Measurements from ENCODE around the gene PLAU. TPM values are rescaled to one million over a fixed set of nuclear protein-coding genes. Genes with fewer than 3 reads are reported as not detected.

The PLAU gene
- total RNA-seq, 1 donor from 2014 or later, result 54.8 TPM

DNA sequence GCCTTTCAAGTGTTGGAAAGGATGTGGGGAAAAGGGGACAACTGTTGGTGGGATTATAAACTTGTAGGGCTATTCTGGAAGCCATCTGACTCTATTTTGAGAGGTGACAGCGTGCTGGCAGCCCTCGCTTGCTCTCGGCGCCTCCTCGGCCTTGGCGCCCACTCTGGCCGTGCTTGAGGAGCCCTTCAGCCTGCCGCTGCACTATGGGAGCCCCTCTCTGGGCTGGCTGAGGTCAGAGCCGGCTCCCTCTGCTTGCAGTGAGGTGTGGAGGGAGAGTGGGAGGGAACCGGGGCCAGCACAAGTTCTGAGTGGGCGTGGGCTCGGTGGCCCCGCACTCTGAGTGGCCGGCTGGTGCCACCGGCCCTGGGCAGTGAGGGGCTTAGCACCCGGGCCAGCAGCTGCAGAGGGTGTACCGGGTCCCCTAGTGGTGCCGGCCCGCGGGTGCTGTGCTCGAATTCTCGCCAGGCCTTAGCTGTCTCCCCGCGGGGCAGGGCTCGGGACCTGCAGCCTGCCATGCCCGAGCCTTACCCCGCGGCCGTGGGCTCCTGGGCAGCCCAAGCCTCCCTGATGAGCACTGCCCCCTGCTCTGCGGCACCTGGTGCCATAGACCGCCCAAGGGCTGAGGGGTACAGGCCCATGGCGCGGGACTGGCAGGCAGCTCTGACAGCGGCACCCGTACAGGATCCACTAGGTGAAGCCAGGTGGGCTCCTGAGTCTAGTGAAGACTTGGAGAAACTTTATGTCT lies 33.6 kb downstream of the PLAU start:
- TF ChIP-seq, protein P1, sequence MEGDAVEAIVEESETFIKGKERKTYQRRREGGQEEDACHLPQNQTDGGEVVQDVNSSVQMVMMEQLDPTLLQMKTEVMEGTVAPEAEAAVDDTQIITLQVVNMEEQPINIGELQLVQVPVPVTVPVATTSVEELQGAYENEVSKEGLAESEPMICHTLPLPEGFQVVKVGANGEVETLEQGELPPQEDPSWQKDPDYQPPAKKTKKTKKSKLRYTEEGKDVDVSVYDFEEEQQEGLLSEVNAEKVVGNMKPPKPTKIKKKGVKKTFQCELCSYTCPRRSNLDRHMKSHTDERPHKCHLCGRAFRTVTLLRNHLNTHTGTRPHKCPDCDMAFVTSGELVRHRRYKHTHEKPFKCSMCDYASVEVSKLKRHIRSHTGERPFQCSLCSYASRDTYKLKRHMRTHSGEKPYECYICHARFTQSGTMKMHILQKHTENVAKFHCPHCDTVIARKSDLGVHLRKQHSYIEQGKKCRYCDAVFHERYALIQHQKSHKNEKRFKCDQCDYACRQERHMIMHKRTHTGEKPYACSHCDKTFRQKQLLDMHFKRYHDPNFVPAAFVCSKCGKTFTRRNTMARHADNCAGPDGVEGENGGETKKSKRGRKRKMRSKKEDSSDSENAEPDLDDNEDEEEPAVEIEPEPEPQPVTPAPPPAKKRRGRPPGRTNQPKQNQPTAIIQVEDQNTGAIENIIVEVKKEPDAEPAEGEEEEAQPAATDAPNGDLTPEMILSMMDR (IDR thresholded peaks at IDR 0.05), result no peak
- Mint-ChIP-seq H3K4me1 (ENCODE audit: low read depth) (peaks cover 21% of the 10 kb centered on the region), H3K4me3 (ENCODE audit: unreplicated experiment) (no peak overlapping the region), H3K27ac (ENCODE audit: unreplicated experiment) (no peak overlapping the region), H3K27me3 (ENCODE audit: low read depth) (no peaks in the 10 kb centered on the region), H3K9me3 (ENCODE audit: low read depth) (no peaks in the 10 kb centered on the region), H3K36me3 (ENCODE audit: low read depth) (no peaks in the 10 kb centered on the region)
- no peak for DNase-seq (ENCODE audit: low spot score)

DNA sequence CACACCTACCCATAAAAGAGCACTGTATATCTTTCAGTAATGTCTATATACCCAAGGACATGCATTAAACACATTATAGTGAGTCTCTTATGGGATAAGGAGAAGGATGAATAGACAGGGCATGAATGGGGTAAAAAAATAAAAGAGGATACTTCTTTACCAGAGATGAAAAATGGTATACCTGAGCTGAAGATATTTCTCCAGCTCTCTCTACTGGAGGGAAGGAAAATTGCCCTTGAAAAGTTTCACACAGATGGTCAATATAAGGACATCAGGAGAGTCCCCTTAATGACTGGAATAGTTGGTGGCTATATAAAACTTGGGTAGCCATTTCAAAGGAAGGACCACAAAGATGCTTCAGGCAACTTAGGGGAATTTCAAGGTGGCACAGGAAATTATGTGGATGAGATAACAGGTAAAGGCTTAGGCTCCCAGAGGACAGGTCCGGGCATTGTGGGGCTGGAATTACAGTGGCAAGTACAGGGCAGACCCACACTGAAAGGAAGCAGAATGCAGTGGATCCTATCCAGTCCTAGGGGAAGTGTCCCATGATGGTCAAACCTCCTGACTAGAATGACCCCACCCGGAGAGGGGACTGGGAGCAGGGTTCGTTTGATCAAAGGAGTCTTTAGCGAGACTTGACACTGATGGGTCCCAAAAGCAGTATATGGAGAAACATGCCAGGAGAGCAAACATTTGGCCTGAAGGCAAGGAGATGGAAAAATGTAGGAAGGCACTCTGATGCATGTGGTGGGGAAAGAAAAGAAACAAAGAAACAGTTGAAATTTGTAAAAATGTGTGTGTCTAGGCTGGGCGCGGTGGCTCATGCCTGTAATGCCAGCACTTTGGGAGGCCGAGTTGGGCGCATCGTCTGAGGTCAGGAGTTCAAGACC lies 35.6 kb downstream of the PLAU start:
- H3K4me1 Mint-ChIP-seq (ENCODE audit: low read depth), result peaks cover 22% of the 10 kb centered on the region
- no peaks in the 10 kb centered on the region for H3K27me3 Mint-ChIP-seq (ENCODE audit: low read depth)
- no peak overlapping the region for H3K4me3 Mint-ChIP-seq (ENCODE audit: unreplicated experiment)
- TF ChIP-seq, protein P1 (IDR thresholded peaks at IDR 0.05), result peak; percentile 45
- peak; percentile 21 for DNase-seq (ENCODE audit: low spot score)
- no peaks in the 10 kb centered on the region for H3K9me3 Mint-ChIP-seq (ENCODE audit: low read depth)
- no peak overlapping the region for H3K27ac Mint-ChIP-seq (ENCODE audit: unreplicated experiment)
- no peaks in the 10 kb centered on the region for H3K36me3 Mint-ChIP-seq (ENCODE audit: low read depth)

DNA sequence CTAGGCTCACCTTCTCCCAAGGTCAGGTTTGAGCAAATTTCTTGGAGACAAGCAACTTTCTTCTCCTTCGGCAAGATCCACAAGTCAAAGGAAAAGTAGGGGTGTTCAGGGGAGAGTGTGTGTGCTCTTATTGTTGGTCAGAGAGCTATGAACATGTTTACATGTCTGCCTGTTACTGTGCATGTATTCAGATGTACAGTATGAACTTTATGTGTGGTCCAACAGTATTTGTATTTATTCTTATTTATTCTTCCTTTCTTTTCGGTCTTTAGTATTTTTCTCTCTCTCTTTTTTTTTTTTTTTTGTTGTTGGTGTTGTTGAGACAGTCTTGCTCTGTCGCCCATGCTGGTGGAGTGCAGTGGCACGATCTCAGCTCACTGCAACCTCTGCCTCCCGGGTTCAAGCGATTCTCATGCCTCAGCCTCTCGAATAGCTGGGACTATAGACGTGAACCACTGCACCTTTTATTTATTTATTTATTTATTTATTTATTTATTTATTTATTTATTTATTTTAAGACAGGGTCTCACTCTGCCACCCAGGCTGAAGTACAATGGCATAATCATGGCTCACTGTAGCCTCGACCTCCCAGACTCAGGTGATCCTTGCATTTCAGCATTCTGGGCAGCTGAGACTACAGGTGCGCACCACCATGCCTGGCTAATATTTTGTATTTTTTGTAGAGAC lies 38.2 kb downstream of the PLAU start:
- Mint-ChIP-seq H3K27ac (ENCODE audit: unreplicated experiment) (no peak overlapping the region), H3K4me3 (ENCODE audit: unreplicated experiment) (no peak overlapping the region), H3K36me3 (ENCODE audit: low read depth) (no peaks in the 10 kb centered on the region), H3K4me1 (ENCODE audit: low read depth) (peaks cover 17% of the 10 kb centered on the region), H3K27me3 (ENCODE audit: low read depth) (no peaks in the 10 kb centered on the region), H3K9me3 (ENCODE audit: low read depth) (no peaks in the 10 kb centered on the region)
- TF ChIP-seq, protein P1 (IDR thresholded peaks at IDR 0.05), result no peak
- DNase-seq (ENCODE audit: low spot score), result no peak

DNA sequence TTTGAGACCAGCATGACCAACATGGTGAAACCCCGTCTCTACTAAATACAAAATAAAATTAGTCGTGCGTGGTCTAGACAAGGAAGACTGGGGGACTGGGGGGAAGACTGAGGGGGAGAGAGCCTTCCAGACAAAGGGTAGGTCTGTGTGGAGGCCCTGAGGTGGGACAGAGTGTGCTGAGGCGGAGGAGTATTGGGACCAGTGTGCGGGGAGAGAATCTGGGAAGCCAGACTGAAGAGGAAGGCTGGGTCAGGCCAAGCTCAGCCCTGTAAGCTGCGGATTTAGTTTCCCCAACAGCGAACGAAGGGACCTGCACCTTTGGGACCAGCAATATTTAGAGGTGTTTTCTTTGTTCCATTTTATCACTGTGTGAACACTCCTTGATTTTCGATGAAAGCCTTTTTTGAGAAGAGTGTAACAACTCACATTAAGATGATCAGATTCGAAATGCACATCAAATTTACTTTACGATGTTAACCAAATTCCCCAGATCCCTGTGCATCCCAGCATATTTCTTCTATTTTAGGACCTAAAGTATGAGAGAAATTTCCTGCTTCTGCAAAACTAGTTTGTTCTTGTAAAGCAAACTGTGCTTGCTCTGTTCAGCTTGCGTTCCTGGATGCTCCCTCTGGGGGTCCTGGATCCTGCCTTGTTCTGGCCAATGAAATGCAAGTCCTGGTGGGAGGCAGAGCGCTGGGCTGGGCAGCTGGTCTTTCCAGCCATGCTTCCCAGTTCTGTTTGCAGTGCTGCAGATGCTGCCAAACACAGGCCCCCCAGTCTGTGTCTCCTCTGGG lies 39.4 kb downstream of the PLAU start:
- Mint-ChIP-seq H3K9me3 (ENCODE audit: low read depth) (no peaks in the 10 kb centered on the region), H3K27ac (ENCODE audit: unreplicated experiment) (peak overlapping the region; percentile 89), H3K4me1 (ENCODE audit: low read depth) (peaks cover 17% of the 10 kb centered on the region), H3K36me3 (ENCODE audit: low read depth) (no peaks in the 10 kb centered on the region), H3K27me3 (ENCODE audit: low read depth) (no peaks in the 10 kb centered on the region), H3K4me3 (ENCODE audit: unreplicated experiment) (peak overlapping the region; percentile 20)
- TF ChIP-seq, protein P1 (IDR thresholded peaks at IDR 0.05), result peak; percentile 39
- no peak for DNase-seq (ENCODE audit: low spot score)
